Diencephalon (tissue), 1 donor: Measurements from ENCODE around the gene TAGAP. TPM values are rescaled to one million over a fixed set of nuclear protein-coding genes. Genes with fewer than 3 reads are reported as not detected.

Experiments
- total RNA-seq: library from RNA; depleted of rRNA; stranded (reverse); fragments of >200 nt; gene quantifications from one replicate; pipeline ENCODE4 v1.2.3, GENCODE V29; 2014

TAGAP gene, protein sequence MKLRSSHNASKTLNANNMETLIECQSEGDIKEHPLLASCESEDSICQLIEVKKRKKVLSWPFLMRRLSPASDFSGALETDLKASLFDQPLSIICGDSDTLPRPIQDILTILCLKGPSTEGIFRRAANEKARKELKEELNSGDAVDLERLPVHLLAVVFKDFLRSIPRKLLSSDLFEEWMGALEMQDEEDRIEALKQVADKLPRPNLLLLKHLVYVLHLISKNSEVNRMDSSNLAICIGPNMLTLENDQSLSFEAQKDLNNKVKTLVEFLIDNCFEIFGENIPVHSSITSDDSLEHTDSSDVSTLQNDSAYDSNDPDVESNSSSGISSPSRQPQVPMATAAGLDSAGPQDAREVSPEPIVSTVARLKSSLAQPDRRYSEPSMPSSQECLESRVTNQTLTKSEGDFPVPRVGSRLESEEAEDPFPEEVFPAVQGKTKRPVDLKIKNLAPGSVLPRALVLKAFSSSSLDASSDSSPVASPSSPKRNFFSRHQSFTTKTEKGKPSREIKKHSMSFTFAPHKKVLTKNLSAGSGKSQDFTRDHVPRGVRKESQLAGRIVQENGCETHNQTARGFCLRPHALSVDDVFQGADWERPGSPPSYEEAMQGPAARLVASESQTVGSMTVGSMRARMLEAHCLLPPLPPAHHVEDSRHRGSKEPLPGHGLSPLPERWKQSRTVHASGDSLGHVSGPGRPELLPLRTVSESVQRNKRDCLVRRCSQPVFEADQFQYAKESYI
- total RNA-seq: 1.6 TPM

DNA sequence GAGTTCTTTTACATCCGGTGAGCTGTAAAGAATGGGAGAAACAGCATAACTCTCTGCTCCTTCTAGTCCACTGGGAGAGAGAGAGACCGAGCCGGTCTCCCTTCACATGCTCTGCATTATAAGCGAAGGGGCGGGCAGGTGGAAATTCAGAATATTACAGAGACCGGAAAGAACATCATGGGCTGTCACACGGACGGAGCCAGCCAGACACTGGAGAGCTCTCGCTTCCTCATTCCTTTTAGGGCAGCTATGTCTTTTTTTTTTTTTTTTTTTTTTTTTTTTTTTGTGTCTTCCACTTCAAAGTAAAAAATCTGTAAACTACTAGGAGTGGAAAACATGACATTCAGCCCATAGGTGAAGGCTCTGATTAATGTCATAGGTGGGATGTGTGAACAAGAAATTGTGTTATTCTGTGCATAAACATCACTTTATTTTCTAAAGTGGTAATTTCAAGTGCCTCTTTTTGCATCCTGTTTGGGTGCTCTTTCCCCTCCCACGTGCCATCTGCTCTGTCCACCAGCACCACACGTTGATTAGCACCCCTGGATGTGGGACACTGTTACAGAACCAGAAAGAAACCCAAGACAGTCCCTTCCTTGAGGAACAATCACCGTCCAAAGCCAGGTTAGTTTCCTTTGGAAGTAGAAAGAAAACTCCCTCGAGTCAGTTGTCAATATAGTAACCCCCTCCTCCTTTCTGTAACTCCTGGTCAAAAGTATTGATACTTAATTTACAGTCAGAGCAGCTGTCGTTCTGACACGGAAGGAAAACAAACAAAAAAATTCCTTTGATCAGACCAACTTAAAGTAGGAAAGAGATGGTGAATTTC lies at the start of gene TAGAP:
Gene TAGAP (minus strand): TSS at position 93 of the 829 bp plus-strand sequence. CDS start 845 bp downstream, outside the sequence.

DNA sequence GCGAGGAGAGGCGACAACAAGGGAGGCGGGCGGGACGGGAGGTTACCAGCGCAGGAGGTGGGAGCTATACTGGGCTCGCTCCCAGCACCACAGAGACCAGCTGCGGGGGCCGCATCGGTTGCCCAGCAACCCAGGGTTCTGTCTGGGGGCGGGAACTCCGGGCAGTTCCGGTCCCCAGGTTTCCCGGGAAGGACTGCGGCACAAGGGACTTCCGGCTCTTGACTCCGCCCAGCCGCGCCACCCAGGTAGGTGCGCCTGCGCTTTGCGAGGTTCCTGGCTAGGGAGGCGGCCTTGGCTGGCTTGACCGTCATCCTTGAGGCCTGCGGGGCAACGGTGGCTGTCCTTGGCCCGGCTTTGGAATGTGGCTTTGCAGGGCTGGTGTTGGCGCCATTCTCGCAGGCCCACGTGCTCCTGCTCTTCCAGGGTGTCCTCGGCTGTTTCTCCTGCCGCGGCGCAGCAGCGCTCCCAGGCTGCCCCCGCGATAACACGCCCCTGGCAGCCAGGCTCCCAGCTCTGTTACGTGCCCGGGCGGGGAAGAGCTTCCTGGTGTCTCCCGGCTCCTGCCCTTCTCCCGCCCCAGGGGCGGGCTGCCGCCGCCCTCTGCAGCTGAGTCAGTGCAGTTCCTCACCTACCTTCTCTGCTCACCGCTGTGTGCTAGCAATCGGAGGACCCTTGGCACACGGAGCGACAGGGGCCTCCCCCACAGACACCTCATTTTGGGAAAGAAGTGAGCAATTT lies 45.0 kb downstream of the TAGAP start, which contains the start of gene RSPH3:
Gene RSPH3 (minus strand): TSS at position 537 of the 738 bp plus-strand sequence. CDS start 652 bp downstream, outside the sequence.

Other genes starting within 250 kb of the TAGAP start
- gene EZR, start 225.6 kb downstream of the TAGAP start, total RNA-seq: 106 TPM
- gene RSPH3, start 44.8 kb downstream of the TAGAP start, total RNA-seq: 16.1 TPM
- 0.46 TPM for gene FNDC1, start 124.4 kb upstream of the TAGAP start, total RNA-seq